ENCODE measurements around the gene NPLOC4.

NPLOC4 gene

DNA sequence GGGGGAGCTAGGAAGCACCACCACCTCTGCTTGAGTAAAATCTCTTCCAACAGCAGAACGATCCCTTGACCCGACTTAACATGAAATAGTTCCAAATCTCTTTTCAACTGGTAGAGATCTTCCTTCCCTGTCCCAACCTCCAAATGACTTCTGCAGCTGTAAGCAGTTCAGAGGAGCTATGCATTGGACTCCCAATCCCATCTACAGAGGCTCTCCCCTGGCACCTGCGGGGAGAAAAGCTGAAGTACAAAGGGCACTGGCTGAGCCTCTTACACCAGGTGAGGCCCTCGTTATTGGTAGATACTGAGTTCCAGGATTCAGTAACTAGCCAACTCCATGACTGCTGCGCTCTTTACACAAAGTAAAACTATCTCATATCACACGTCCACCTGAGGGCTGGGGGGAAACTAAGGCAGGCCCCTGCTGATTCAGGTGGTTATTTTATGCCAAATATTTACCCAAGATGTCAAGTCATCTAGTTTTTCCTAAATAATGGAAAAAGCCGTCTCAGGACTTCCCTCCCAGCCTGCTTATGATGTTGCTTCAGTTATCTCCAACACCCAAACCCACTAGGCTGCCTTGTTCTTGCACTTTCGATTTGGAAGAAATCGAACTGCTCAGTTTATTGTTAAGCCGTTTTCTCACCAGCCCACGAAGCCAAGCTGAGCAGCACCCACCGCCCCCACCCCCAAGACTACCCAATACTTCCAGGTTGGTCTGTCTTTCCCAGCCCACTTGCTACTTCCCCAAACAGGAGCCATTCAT, 127.5 kb downstream of the NPLOC4 start:
- no peak for FAIRE-seq

DNA sequence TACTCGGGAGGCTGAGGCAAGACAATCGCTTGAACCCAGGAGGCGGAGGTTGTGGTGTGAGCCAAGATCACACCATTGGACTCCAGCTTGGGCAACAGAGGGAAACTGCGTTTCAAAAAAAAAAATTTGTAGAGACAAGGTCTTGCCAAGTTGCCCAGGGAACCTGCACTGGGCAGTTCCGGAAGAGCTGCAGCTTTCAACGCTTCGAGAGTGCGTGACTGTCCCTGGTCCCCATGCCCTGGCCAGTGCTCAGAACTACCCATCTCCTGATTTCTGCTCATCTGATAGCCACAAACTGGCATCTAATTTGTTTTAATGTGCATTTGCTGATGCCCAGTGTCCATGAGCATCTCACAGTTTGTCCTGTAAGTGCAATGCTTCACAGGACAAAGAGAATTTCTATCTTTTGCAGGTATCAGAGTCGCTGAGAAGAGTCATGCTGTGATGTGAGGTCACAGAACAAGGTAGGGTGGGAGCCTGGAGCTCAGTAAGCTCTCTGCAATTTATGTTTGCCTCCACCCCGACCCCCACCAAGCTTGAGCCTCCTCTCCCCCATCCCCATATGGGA, 128.2 kb downstream of the NPLOC4 start:
- DNase-seq (ENCODE audit: low spot score) (peak; percentile 70), FAIRE-seq (no peak)

More for the DNA sequence above, 127.5 kb downstream of the NPLOC4 start:
- DNase-seq (ENCODE audit: low spot score): no peak

All from RCC 7860 (cell line).